Neutrophil (primary cell): Measurements from ENCODE around the gene RPL39L.
"Not testable (repeated sequence)": the region's sequence is repeated elsewhere in the genome, so short reads cannot be mapped to it uniquely, and the experiment has no call there.

ENCODE experiments used
- H3K27ac ChIP-seq: fragments of 200-600 bp; sonication (generic); 2 replicates; pipeline ENCODE4 v1.5.1; 2016; ENCODE audit warnings: mild to moderate bottlenecking, moderate library complexity
- H3K27me3 ChIP-seq: fragments of 200-600 bp; sonication (generic); 2 replicates; pipeline ENCODE4 v1.6.0; 2016; ENCODE audit warnings: mild to moderate bottlenecking
- H3K36me3 ChIP-seq: fragments of 200-600 bp; sonication (generic); 2 replicates; pipeline ENCODE4 v1.5.1; 2017
- H3K4me1 ChIP-seq, 2 experiments: fragments of 200-600 bp in 1 of 2; sonication (generic) in 1 of 2; 1 replicate in 1 of 2; 2 replicates in 1 of 2; pipeline versions ENCODE4 v1.5.1 to v1.6.1; 2013 to 2016; ENCODE audit warnings: low read depth in 1 of 2, low read length in 1 of 2, mild to moderate bottlenecking in 1 of 2, moderate library complexity in 1 of 2; ENCODE audit not compliant: control insufficient read depth in 1 of 2, insufficient read depth in 1 of 2
- H3K4me3 ChIP-seq, 2 experiments: fragments of 200-600 bp in 1 of 2; sonication (generic) in 1 of 2; 1 replicate in 1 of 2; 2 replicates in 1 of 2; pipeline ENCODE4 v1.5.1; 2013 to 2016; ENCODE audit warnings: low read depth in 1 of 2, low read length in 1 of 2, mild to moderate bottlenecking in 1 of 2, moderate library complexity in 1 of 2
- H3K9me3 ChIP-seq: fragments of 200-600 bp; sonication (generic); 2 replicates; pipeline ENCODE4 v1.5.1; 2016
- TF ChIP-seq, protein P1 (sequence below): fragments of 200-600 bp; sonication (generic); IDR thresholded peaks from 2 replicates; pipeline ENCODE4 v1.5.1; 2016; ENCODE audit warnings: antibody characterized with exemption

The RPL39L gene

DNA sequence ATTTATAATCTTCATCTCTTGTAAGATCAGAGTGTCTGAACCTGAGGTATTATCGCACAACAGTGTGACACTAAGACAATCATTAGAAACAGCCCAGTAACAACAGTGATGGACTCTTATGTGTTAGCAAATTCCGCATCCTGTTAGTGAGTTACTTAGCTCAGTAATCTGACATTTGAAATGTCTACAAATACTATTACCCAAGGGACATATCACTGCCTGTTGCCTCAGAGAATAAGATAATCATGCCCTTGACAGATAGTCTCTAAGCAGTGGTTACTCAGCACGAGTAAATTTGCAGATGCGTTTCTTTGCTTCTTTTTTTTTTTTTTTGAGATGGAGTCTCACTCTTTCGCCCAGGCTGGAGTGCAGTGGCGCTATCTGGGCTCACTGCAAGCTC lies 44.6 kb upstream of the RPL39L start:
- Histone ChIP-seq H3K9me3 (no peaks in the 10 kb centered on the region), H3K4me1 (no peaks in the 10 kb centered on the region), H3K4me3 (no peak overlapping the region), H3K27ac (no peak overlapping the region), H3K27me3 (no peaks in the 10 kb centered on the region), H3K36me3 (no peaks in the 10 kb centered on the region)
- TF ChIP-seq, protein P1, sequence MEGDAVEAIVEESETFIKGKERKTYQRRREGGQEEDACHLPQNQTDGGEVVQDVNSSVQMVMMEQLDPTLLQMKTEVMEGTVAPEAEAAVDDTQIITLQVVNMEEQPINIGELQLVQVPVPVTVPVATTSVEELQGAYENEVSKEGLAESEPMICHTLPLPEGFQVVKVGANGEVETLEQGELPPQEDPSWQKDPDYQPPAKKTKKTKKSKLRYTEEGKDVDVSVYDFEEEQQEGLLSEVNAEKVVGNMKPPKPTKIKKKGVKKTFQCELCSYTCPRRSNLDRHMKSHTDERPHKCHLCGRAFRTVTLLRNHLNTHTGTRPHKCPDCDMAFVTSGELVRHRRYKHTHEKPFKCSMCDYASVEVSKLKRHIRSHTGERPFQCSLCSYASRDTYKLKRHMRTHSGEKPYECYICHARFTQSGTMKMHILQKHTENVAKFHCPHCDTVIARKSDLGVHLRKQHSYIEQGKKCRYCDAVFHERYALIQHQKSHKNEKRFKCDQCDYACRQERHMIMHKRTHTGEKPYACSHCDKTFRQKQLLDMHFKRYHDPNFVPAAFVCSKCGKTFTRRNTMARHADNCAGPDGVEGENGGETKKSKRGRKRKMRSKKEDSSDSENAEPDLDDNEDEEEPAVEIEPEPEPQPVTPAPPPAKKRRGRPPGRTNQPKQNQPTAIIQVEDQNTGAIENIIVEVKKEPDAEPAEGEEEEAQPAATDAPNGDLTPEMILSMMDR = no peak

DNA sequence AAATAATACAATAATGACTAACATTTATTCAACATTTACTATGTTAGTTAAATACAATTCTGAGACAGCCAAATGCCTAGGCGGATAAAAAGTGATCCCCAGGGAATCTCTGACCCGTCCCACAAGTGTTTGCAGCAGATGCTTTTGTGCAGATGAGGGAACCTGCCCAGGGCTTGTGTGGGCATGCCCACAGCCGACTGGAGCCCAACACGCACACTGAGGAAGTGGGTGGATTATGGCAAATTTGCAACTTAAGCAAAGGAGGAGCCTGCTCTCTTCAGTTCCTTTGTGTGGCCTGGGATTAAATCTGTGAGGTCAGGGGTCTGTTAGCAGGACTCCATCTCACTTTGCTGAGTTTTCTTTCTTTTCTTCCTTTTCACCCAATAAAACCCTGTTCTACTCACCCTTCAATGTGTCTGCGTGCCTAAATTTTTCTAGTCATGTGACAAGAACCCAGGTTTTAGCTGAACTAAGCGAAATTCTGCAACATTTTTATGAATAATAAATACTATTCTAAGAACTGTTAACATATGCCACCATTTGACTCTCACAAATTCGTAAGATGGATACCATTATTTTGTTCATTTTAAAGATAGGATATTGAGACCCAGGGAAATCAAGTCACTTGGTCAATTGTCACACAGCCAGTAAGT lies 44.0 kb upstream of the RPL39L start:
- H3K4me1 ChIP-seq = no peaks in the 10 kb centered on the region
- H3K27ac ChIP-seq = no peak overlapping the region

DNA sequence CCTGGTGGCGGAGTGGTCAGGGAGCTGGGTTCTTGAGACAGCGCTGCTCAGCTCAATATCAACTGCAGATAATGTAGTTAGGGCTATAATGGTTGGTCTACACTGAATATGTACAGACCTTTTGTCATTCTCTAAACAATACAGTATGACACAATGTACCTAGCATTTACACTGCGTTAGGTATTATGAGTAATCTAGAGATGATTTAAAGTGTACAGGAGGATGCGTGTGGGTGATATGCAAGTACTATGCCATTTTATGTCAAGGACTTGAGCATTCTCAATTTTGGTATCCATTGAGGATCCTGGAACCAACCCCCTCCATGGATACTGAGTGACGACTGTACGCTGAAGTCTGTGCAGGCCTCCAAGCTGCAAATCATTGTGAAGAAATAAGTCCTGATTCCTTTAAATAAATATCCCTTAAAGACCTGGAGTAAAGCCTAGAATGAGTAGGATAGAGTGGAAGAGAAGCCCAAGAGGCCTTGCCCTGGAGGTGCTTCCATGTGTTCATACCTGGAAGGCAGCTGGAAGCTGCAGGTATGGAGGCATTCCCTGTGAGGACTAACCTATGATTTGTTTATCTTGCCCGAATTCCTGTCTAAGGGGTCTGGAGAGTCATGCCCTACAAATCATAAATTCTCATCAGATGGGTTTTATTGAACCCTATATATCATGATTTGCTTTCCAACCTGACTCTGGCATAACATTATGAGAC lies 42.3 kb upstream of the RPL39L start:
- H3K4me1 ChIP-seq = no peaks in the 10 kb centered on the region
- H3K4me3 ChIP-seq = no peak overlapping the region
- H3K27me3 ChIP-seq = no peaks in the 10 kb centered on the region
- H3K27ac ChIP-seq = no peak overlapping the region
- no peaks in the 10 kb centered on the region for H3K9me3 ChIP-seq
- TF ChIP-seq, protein P1 = no peak
- H3K36me3 ChIP-seq = no peaks in the 10 kb centered on the region

More for the DNA sequence above, 44.0 kb upstream of the RPL39L start:
- Histone ChIP-seq H3K4me3 (no peak overlapping the region), H3K9me3 (no peaks in the 10 kb centered on the region), H3K36me3 (no peaks in the 10 kb centered on the region), H3K27me3 (no peaks in the 10 kb centered on the region)
- TF ChIP-seq, protein P1 = no peak

DNA sequence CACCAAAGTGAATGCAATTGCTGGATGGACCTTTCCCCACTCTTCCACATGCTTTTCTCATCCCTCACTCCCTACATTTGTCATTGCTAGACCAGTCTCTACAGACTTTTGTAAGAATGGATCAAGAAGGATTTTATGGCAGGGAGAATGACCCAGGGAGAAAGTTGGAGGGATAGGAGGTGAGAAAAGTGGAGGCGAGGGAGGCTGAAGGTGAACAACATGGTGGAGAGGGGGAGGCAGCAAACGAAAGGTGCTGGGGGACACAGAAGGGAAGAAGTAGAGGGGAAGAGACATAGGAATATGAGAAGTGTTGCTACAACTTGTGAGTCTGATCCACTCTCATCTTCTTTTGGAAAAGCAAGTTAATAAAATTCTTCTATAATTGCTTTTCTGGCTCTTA lies 33.6 kb upstream of the RPL39L start:
- Histone ChIP-seq H3K4me3 (no peak overlapping the region), H3K4me1 (no peaks in the 10 kb centered on the region), H3K27me3 (peaks cover 10% of the 10 kb centered on the region), H3K27ac (no peak overlapping the region), H3K36me3 (no peaks in the 10 kb centered on the region), H3K9me3 (no peaks in the 10 kb centered on the region)
- TF ChIP-seq, protein P1 = no peak

DNA sequence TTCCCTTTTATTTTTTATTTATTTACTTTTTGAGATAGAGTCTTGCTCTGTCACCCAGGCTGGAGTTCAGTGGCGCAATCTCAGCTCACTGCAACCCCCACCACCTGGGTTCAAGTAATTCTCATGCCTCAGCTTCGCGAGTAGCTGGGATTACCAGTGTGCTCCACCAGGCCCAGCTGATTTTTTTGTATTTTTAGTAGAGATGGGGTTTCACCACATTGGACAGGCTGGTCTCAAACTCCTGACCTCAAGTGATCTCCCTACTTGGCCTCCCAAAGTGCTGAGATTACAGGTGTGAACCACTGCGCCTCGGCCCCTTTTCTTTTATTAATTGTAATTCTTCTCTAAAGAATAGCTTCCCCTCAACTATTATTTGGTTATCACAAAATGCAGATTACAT lies 31.6 kb upstream of the RPL39L start:
- not testable (repeated sequence) for H3K4me3 ChIP-seq, H3K27ac ChIP-seq, H3K36me3 ChIP-seq, H3K9me3 ChIP-seq, H3K4me1 ChIP-seq, H3K27me3 ChIP-seq

DNA sequence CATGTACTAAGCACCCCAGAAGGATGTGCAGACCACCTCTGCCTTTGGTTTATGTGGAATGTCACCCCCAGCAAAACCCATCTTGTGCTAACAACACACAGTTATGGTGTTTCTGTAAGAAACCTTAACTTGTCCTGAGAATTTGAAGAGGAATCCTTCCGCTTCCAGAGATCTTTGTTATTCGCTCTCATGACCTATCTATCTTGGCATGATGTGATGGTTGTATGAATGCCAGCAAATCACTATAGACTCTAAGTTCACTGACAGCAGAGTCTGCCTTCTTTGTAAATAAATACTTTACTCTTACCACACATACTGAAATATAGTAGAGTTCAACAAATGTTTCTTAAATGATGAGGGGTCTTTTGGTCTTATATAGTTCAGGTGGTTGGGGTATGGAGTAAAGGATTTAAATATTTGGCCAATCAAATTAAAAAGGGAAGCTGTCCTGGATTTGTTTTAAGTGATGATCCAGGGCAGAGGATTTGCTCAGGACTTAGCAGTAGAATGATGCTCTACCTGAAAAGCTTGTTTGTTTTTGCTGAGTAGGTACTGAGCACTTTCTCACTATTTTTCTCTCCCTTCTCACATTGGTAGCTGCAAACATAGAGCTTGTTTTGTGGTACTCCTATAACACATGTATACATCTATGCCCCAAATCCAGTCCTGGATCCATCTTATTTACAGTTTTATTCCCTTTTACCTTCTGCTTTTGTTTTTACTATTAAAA lies 30.1 kb upstream of the RPL39L start:
- Histone ChIP-seq H3K4me3 (no peak overlapping the region), H3K27me3 (peaks cover 10% of the 10 kb centered on the region), H3K4me1 (no peaks in the 10 kb centered on the region), H3K9me3 (no peaks in the 10 kb centered on the region), H3K27ac (no peak overlapping the region), H3K36me3 (no peaks in the 10 kb centered on the region)
- TF ChIP-seq, protein P1 = no peak
